H9 (cell line): Measurements from ENCODE around the gene GRB10. TPM values are rescaled to one million over a fixed set of nuclear protein-coding genes. Genes with fewer than 3 reads are reported as not detected.

Experiments
- DNase-seq: peaks from one replicate; pipeline ENCODE4 v3.0.0-alpha.2; 2017
- H2AFZ ChIP-seq: one replicate; pipeline ENCODE4 v1.6.1; 2013; ENCODE audit warnings: mild to moderate bottlenecking, low read length, control low read depth, moderate library complexity
- H2AK5ac ChIP-seq: 2 replicates; pipeline ENCODE4 v1.6.1; 2013; ENCODE audit warnings: low read length, control low read depth, mixed read lengths; ENCODE audit not compliant: insufficient read length
- H2BK120ac ChIP-seq: one replicate; pipeline ENCODE4 v1.6.1; 2013; ENCODE audit warnings: low read depth, mild to moderate bottlenecking, low read length, control low read depth, inconsistent platforms; ENCODE audit not compliant: poor library complexity, severe bottlenecking
- H2BK12ac ChIP-seq: 2 replicates; pipeline ENCODE4 v1.6.1; 2013; ENCODE audit warnings: low read length, control low read depth, mixed read lengths, low read depth; ENCODE audit not compliant: insufficient read length
- H2BK15ac ChIP-seq: 2 replicates; pipeline ENCODE4 v1.6.1; 2013; ENCODE audit warnings: low read depth, low read length, control low read depth
- H2BK20ac ChIP-seq: one replicate; pipeline ENCODE4 v1.6.1; 2013; ENCODE audit warnings: low read depth, mild to moderate bottlenecking, low read length, control low read depth, inconsistent platforms; ENCODE audit not compliant: poor library complexity, severe bottlenecking
- H2BK5ac ChIP-seq: 2 replicates; pipeline ENCODE4 v1.6.1; 2013; ENCODE audit warnings: low read length, control low read depth, mixed read lengths; ENCODE audit not compliant: insufficient read length
- H3K14ac ChIP-seq: 2 replicates; pipeline ENCODE4 v1.6.1; 2013; ENCODE audit warnings: low read length, control low read depth; ENCODE audit not compliant: insufficient read depth
- H3K18ac ChIP-seq: 2 replicates; pipeline ENCODE4 v1.6.1; 2013; ENCODE audit warnings: low read depth, mild to moderate bottlenecking, mixed read lengths, low read length, control low read depth; ENCODE audit not compliant: insufficient read length
- H3K23ac ChIP-seq: 2 replicates; pipeline ENCODE4 v1.6.1; 2013; ENCODE audit warnings: low read length, control low read depth, mixed read lengths, low read depth; ENCODE audit not compliant: insufficient read length
- H3K23me2 ChIP-seq: 2 replicates; pipeline ENCODE4 v1.6.1; 2013; ENCODE audit warnings: low read depth, mild to moderate bottlenecking, mixed read lengths, low read length, control low read depth; ENCODE audit not compliant: insufficient read length, poor library complexity, severe bottlenecking
- H3K27ac ChIP-seq: 2 replicates; pipeline ENCODE4 v1.5.1; 2013; ENCODE audit warnings: low read length, control low read depth, mixed read lengths, low read depth; ENCODE audit not compliant: insufficient read length
- H3K27me3 ChIP-seq: 2 replicates; pipeline ENCODE4 v1.6.1; 2013; ENCODE audit warnings: low read length, control low read depth, inconsistent platforms; ENCODE audit not compliant: insufficient read depth
- H3K4ac ChIP-seq: 2 replicates; pipeline ENCODE4 v1.6.1; 2013; ENCODE audit warnings: low read depth, mild to moderate bottlenecking, control low read depth, inconsistent platforms, low read length, moderate library complexity
- H3K4me1 ChIP-seq: 2 replicates; pipeline ENCODE4 v1.6.1; 2013; ENCODE audit warnings: low read length, control low read depth, inconsistent platforms; ENCODE audit not compliant: insufficient read depth
- H3K4me2 ChIP-seq: 2 replicates; pipeline ENCODE4 v1.6.1; 2013; ENCODE audit warnings: low read length, control low read depth, mixed read lengths; ENCODE audit not compliant: insufficient read length, insufficient read depth
- H3K56ac ChIP-seq: 2 replicates; pipeline ENCODE4 v1.6.1; 2013; ENCODE audit warnings: low read depth, mild to moderate bottlenecking, mixed read lengths, low read length, control low read depth; ENCODE audit not compliant: insufficient read length
- H3K79me1 ChIP-seq: 2 replicates; pipeline ENCODE4 v1.6.1; 2013; ENCODE audit warnings: low read depth, mild to moderate bottlenecking, moderate library complexity, low read length, control low read depth, inconsistent platforms; ENCODE audit not compliant: insufficient read depth, poor library complexity, severe bottlenecking
- H3K79me2 ChIP-seq: 2 replicates; pipeline ENCODE4 v1.6.1; 2013; ENCODE audit warnings: low read length, control low read depth, inconsistent platforms; ENCODE audit not compliant: insufficient read depth
- H3K9ac ChIP-seq: 2 replicates; pipeline ENCODE4 v1.6.1; 2013; ENCODE audit warnings: low read length, control low read depth, mixed read lengths; ENCODE audit not compliant: insufficient read length; ENCODE audit errors: extremely low read depth
- H3K9me3 ChIP-seq: one replicate; pipeline ENCODE4 v1.6.1; 2013; ENCODE audit warnings: low read depth, low read length, inconsistent platforms; ENCODE audit not compliant: control insufficient read depth
- H3T11ph ChIP-seq: one replicate; pipeline ENCODE4 v1.6.1; 2013; ENCODE audit warnings: mild to moderate bottlenecking, low read length, control low read depth, inconsistent platforms
- H4K20me1 ChIP-seq: one replicate; pipeline ENCODE4 v1.6.1; 2013; ENCODE audit not compliant: control insufficient read depth, insufficient read length, insufficient read depth
- H4K5ac ChIP-seq: 2 replicates; pipeline ENCODE4 v1.6.1; 2013; ENCODE audit warnings: low read depth, mild to moderate bottlenecking, mixed read lengths, low read length, control low read depth; ENCODE audit not compliant: insufficient read length
- H4K8ac ChIP-seq: replicated peaks from 2 replicates; pipeline ENCODE4 v1.6.1; 2013; ENCODE audit warnings: low read length, control low read depth, mixed read lengths, low read depth; ENCODE audit not compliant: insufficient read length
- H4K91ac ChIP-seq: 2 replicates; pipeline ENCODE4 v1.6.1; 2013; ENCODE audit warnings: low read depth, mild to moderate bottlenecking, moderate library complexity, mixed read lengths, low read length, control low read depth; ENCODE audit not compliant: insufficient read length
- H3K27ac Mint-ChIP-seq, 3 experiments: 2 replicates in 2 of 3; 3 replicates in 1 of 3; pipeline ENCODE4 v1.8.0; 2020 to 2021; ENCODE audit warnings: mixed read lengths in 3 of 3, mild to moderate bottlenecking in 1 of 3, moderate library complexity in 1 of 3
- H3K27me3 Mint-ChIP-seq: 2 replicates; pipeline ENCODE4 v1.8.0; 2021; ENCODE audit warnings: low read depth, mild to moderate bottlenecking, moderate library complexity, mixed read lengths
- H3K36me3 Mint-ChIP-seq, 3 experiments: 2 replicates in 2 of 3; 3 replicates in 1 of 3; pipeline ENCODE4 v1.8.0; 2020 to 2021; ENCODE audit warnings: low read depth in 3 of 3, mixed read lengths in 3 of 3; ENCODE audit not compliant: insufficient read depth in 1 of 3
- H3K4me1 Mint-ChIP-seq, 2 experiments: 2 replicates each; pipeline ENCODE4 v1.8.0; 2020; ENCODE audit warnings: mixed read lengths in 2 of 2
- H3K4me3 Mint-ChIP-seq, 2 experiments: 2 replicates in 1 of 2; 3 replicates in 1 of 2; pipeline ENCODE4 v1.8.0; 2020 to 2021; ENCODE audit warnings: mild to moderate bottlenecking in 2 of 2, mixed read lengths in 2 of 2, moderate library complexity in 1 of 2
- H3K9me3 Mint-ChIP-seq, 2 experiments: 2 replicates in 1 of 2; 3 replicates in 1 of 2; pipeline ENCODE4 v1.8.0; 2020; ENCODE audit warnings: mild to moderate bottlenecking in 2 of 2, mixed read lengths in 2 of 2, moderate library complexity in 1 of 2
- CTCF ChIP-seq: fragments of 200-600 bp; sonication (generic); conservative IDR thresholded peaks from 3 replicates; pipeline ENCODE4 v1.8.0; 2021; ENCODE audit warnings: antibody characterized with exemption, mild to moderate bottlenecking
- WGBS: extraction: QIAGEN DNeasy Blood & Tissue Kit; methylation state at CpG from one replicate; pipeline ENCODE4 v1.1.7; 2013; ENCODE audit warnings: missing lambda C conversion rate, low lambda C conversion rate, mixed read lengths; ENCODE audit not compliant: insufficient read length; ENCODE audit errors: extremely low coverage; 5-methylcytosine and 5-hydroxymethylcytosine counted together
- total RNA-seq: library from RNA; stranded (reverse); gene quantifications from 2 replicates; pipeline ENCODE4 v1.2.1, GENCODE V29; 2021

Gene GRB10
- total RNA-seq, 1 experiment from 2014 or later: 108 TPM

GRCh38 chr7:50614721-50615518 lies 167.8 kb downstream of the GRB10 start:
- WGBS: no CpG with 5 or more reads among the region's 20 CpGs
- no peak overlapping the region for H4K5ac ChIP-seq
- H3K9me3 Mint-ChIP-seq: no peaks in the 10 kb centered on the region
- no peak for TF ChIP-seq CTCF
- no peaks in the 10 kb centered on the region for H3K79me2 ChIP-seq
- H3K23ac ChIP-seq: no peak overlapping the region
- no peak overlapping the region for H2BK20ac ChIP-seq
- H3K14ac ChIP-seq: no peak overlapping the region
- no peaks in the 10 kb centered on the region for H3K23me2 ChIP-seq
- peaks cover 33 to 83% (median 41%) of the 10 kb centered on the region in 3 experiments; a peak in 6 of 7 replicates for H3K36me3 Mint-ChIP-seq
- no peaks in the 10 kb centered on the region for H3K27me3 ChIP-seq
- no peak overlapping the region for H2AFZ ChIP-seq
- H2AK5ac ChIP-seq: no peak overlapping the region
- H2BK120ac ChIP-seq: no peak overlapping the region
- no peak overlapping the region for H4K8ac ChIP-seq
- H2BK15ac ChIP-seq: no peak overlapping the region
- H4K91ac ChIP-seq: no peak overlapping the region
- no peak overlapping the region for H3K4me2 ChIP-seq
- DNase-seq: no peak
- no peaks in the 10 kb centered on the region for H3K9me3 ChIP-seq
- H3K18ac ChIP-seq: no peak overlapping the region
- no peaks in the 10 kb centered on the region for H3K4me1 Mint-ChIP-seq
- no peaks in the 10 kb centered on the region for H3K27me3 Mint-ChIP-seq
- H2BK12ac ChIP-seq: no peak overlapping the region
- H3K9ac ChIP-seq: no peak overlapping the region
- H3K4ac ChIP-seq: no peak overlapping the region
- no peak overlapping the region for H3T11ph ChIP-seq
- H4K20me1 ChIP-seq: no peaks in the 10 kb centered on the region
- no peak overlapping the region for H3K4me3 Mint-ChIP-seq
- no peak overlapping the region for H3K27ac ChIP-seq
- H3K79me1 ChIP-seq: no peaks in the 10 kb centered on the region
- H3K27ac Mint-ChIP-seq: peak overlapping the region in 1 of 3 experiments; percentile 84; a peak in 2 of 7 replicates
- H3K56ac ChIP-seq: no peak overlapping the region
- no peak overlapping the region for H2BK5ac ChIP-seq
- H3K4me1 ChIP-seq: no peaks in the 10 kb centered on the region
